Measurements from ENCODE around the gene ARL15.

GRCh38 chr5:54278979-54279717, 31.2 kb downstream of the ARL15 start:
- TF ChIP-seq TAF1 (IDR thresholded peaks at IDR 0.05; ENCODE audit: low read depth), result no peak
- no peak for TF ChIP-seq EP300 (IDR thresholded peaks at IDR 0.05; ENCODE audit: borderline replicate concordance)
- TF ChIP-seq CREB1 (IDR thresholded peaks at IDR 0.05; ENCODE audit: low read depth), result no peak
- TF ChIP-seq, protein P1, sequence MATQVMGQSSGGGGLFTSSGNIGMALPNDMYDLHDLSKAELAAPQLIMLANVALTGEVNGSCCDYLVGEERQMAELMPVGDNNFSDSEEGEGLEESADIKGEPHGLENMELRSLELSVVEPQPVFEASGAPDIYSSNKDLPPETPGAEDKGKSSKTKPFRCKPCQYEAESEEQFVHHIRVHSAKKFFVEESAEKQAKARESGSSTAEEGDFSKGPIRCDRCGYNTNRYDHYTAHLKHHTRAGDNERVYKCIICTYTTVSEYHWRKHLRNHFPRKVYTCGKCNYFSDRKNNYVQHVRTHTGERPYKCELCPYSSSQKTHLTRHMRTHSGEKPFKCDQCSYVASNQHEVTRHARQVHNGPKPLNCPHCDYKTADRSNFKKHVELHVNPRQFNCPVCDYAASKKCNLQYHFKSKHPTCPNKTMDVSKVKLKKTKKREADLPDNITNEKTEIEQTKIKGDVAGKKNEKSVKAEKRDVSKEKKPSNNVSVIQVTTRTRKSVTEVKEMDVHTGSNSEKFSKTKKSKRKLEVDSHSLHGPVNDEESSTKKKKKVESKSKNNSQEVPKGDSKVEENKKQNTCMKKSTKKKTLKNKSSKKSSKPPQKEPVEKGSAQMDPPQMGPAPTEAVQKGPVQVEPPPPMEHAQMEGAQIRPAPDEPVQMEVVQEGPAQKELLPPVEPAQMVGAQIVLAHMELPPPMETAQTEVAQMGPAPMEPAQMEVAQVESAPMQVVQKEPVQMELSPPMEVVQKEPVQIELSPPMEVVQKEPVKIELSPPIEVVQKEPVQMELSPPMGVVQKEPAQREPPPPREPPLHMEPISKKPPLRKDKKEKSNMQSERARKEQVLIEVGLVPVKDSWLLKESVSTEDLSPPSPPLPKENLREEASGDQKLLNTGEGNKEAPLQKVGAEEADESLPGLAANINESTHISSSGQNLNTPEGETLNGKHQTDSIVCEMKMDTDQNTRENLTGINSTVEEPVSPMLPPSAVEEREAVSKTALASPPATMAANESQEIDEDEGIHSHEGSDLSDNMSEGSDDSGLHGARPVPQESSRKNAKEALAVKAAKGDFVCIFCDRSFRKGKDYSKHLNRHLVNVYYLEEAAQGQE (IDR thresholded peaks at IDR 0.05; ENCODE audit: low read depth), result no peak
- no peak for TF ChIP-seq NFIC (IDR thresholded peaks at IDR 0.05)
- no peak for TF ChIP-seq MAX (IDR thresholded peaks at IDR 0.05)

All from Ishikawa (cell line).